ENCODE results near the gene GPR3. TPM values are rescaled to one million over a fixed set of nuclear protein-coding genes. Genes with fewer than 3 reads are reported as not detected.

The GPR3 gene
- total RNA-seq, 2 experiments from 2014 or later, result 1.1 to 1.3 TPM

DNA sequence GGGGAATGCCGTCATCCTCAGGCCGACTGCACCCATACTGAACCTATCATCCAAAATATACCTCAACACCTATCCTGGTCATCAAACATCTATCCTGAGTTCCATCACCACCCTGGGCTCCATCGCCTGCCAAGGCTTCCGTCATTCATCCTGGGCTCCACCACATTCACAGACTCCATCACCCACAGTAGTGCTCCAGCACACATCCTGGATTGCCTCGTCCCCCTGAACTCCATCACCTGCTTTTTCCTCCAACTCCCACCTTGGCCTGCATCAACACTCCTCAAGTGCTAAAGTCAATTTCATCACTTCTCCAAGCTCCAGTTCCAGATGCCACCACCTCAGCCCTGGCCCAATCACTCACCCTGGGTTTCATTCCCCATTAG, 33.5 kb upstream of the GPR3 start:
- H3K27ac Mint-ChIP-seq, result no peak overlapping the region

DNA sequence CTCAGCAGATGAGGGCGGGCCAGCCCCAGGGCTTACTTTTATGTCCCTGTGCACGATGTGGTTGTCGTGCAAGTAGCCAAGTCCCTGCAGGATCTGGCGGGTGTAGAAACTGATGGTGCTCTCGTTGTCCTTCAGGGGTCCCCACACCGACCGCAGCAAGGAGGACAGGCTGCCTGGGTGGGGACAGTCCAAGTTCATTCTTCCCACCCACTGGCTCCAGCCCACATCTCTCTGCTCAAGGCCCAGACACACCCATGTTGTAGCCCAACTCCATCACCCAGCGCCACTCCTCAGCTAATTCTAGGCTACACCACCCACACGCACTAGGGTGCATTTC, 32.6 kb upstream of the GPR3 start:
- Mint-ChIP-seq H3K4me1 (peaks cover 45% of the 10 kb centered on the region), H3K27me3 (no peaks in the 10 kb centered on the region), H3K4me3 (peak overlapping the region; percentile 62), H3K9me3 (ENCODE audit: low read depth) (no peaks in the 10 kb centered on the region), H3K36me3 (ENCODE audit: low read depth) (peaks cover 2% of the 10 kb centered on the region), H3K27ac (peak overlapping the region; percentile 15)
- POLR2A ChIA-PET, result no interaction called here
- ATAC-seq (no peak), DNase-seq (no peak)
- intact Hi-C loops (cut with DNase I, micrococcal nuclease), result no loop called here
- CTCF ChIA-PET, result interaction anchor here (0.7 to 3.1 kb wide), 4 partner anchors 9 to 240 kb away, joined by 3 to 16 read pairs (median 4); no protein-coding TSS in a partner anchor

More for the DNA sequence above, 33.5 kb upstream of the GPR3 start:
- DNase-seq (no peak), ATAC-seq (no peak)
- intact Hi-C loops (cut with DNase I, micrococcal nuclease), result no loop called here
- POLR2A ChIA-PET, result no interaction called here
- Mint-ChIP-seq H3K4me3 (no peak overlapping the region), H3K27me3 (no peaks in the 10 kb centered on the region), H3K9me3 (ENCODE audit: low read depth) (no peaks in the 10 kb centered on the region), H3K36me3 (ENCODE audit: low read depth) (peaks cover 2% of the 10 kb centered on the region), H3K4me1 (peaks cover 40% of the 10 kb centered on the region)
- CTCF ChIA-PET, result interaction anchor here (0.7 to 3.8 kb wide), 13 partner anchors 7 to 361 kb away, joined by 3 to 28 read pairs (median 10); partner anchors contain the start of genes CD164L2 and MAP3K6

DNA sequence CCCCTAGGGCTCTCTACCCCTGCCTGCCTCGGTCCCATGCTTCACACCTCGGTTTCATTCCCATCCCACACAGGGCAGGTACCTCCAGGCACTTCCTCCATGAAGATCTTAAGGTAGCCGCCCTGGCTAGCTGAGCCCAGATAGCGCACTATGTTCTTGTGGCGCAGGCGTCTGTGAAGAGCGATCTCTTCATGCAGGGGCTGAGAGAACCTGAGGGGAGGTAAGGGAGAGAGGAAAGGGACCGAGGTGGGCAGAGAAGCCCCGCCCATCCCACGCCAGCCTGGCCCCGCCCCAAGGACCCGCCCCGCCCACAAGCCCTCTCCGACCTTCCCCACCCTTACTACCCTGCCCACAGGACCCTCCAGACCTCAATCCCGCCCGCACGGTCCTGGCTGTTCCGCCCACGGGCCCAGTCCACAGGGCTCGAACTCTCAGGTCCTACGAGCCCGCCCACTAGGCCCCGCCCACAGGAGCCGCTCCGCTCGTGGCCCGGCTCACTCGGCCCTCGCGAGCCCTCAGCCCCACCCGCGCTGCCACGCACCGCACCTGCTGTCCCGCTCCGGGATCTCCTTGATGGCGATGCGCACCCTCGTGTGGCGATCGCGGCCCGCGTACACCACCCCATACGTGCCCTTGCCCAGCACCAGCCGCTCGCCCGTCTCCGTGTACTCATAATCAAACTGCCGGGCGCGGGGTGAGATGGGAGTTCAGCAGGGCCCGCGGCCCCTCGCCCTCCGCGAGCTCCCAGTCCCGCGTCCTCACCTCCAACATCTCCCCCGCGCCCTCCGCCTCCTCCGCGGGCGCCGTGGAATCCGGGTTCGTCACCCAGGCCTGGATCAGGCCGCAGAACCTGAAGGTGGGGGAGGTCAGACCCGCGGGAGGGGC, 32.0 kb upstream of the GPR3 start:
- peaks cover 49% of the 10 kb centered on the region for H3K4me1 Mint-ChIP-seq
- H3K27me3 Mint-ChIP-seq, result no peaks in the 10 kb centered on the region
- H3K4me3 Mint-ChIP-seq, result peak overlapping the region; percentile 62
- ATAC-seq (peak; percentile 25), DNase-seq (peak; percentile 60)
- ChIA-PET POLR2A (interaction anchor here (0.6 kb wide), 1 partner anchor 275 kb away, joined by 4 read pairs; no protein-coding TSS in a partner anchor), CTCF (interaction anchor here (1.0 to 3.1 kb wide), 3 partner anchors 8 to 28 kb away, joined by 3 to 16 read pairs (median 3); no protein-coding TSS in a partner anchor)
- intact Hi-C loops (cut with DNase I, micrococcal nuclease), result no loop called here
- peaks cover 1% of the 10 kb centered on the region for H3K36me3 Mint-ChIP-seq (ENCODE audit: low read depth)
- peak overlapping the region; percentile 15 for H3K27ac Mint-ChIP-seq
- H3K9me3 Mint-ChIP-seq (ENCODE audit: low read depth), result no peaks in the 10 kb centered on the region

DNA sequence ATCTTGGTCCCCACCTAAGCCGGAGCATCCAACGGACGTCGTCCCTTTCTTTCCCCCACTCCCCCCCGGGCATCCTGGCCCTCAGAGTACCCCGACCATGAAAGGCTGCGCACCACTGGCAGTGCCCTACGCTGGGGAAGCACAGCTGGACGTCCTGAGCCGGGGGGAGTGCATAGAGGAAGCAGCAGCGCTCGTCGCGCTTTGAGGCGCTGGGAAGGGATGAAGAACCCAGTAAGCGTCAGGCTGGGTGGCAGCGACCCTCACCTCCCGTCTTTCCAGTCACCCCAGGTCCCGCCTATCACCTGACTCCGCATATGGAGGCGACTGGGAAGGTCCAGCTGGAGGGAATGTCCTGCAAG, 31.4 kb upstream of the GPR3 start:
- POLR2A ChIA-PET, result no interaction called here
- H3K27ac Mint-ChIP-seq, result no peak overlapping the region

DNA sequence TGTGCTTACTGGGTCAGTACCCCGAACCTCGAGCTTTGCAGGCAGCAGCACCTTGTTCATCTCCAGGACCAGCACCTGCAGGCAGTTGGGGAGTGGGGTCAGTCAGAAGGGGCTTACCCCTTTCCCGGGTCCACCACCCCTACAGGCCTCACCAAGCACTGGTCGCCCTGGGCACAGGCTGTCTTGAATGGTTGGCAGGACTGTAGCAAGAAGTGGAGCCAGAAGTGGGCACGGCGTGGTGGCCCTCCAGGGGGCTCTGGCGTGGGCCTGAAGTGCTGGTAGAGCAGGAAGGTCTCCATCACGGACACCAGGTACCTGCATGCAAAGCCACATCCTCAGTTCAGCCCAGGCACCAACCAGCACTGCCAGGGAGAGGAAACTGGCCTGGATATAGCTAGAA, 30.9 kb upstream of the GPR3 start:
- Mint-ChIP-seq H3K27me3 (no peaks in the 10 kb centered on the region), H3K4me1 (peaks cover 44% of the 10 kb centered on the region), H3K27ac (no peak overlapping the region), H3K36me3 (ENCODE audit: low read depth) (no peaks in the 10 kb centered on the region), H3K4me3 (no peak overlapping the region), H3K9me3 (ENCODE audit: low read depth) (no peaks in the 10 kb centered on the region)
- DNase-seq (no peak), ATAC-seq (no peak)
- POLR2A ChIA-PET, result no interaction called here
- intact Hi-C loops (cut with DNase I, micrococcal nuclease), result no loop called here
- CTCF ChIA-PET, result interaction anchor here (0.7 to 2.0 kb wide), 5 partner anchors 21 to 245 kb away, joined by 4 to 6 read pairs (median 5); partner anchors contain the start of gene CD164L2

More for the DNA sequence above, 31.4 kb upstream of the GPR3 start:
- no peaks in the 10 kb centered on the region for H3K9me3 Mint-ChIP-seq (ENCODE audit: low read depth)
- CTCF ChIA-PET, result interaction anchor here (2.0 kb wide), 1 partner anchor 34 kb away, joined by 5 read pairs; no protein-coding TSS in a partner anchor
- DNase-seq, result no peak
- peaks cover 48% of the 10 kb centered on the region for H3K4me1 Mint-ChIP-seq
- H3K27me3 Mint-ChIP-seq, result no peaks in the 10 kb centered on the region
- H3K4me3 Mint-ChIP-seq, result peak overlapping the region; percentile 62
- ATAC-seq, result no peak
- intact Hi-C loops (cut with DNase I, micrococcal nuclease), result no loop called here
- H3K36me3 Mint-ChIP-seq (ENCODE audit: low read depth), result no peaks in the 10 kb centered on the region

DNA sequence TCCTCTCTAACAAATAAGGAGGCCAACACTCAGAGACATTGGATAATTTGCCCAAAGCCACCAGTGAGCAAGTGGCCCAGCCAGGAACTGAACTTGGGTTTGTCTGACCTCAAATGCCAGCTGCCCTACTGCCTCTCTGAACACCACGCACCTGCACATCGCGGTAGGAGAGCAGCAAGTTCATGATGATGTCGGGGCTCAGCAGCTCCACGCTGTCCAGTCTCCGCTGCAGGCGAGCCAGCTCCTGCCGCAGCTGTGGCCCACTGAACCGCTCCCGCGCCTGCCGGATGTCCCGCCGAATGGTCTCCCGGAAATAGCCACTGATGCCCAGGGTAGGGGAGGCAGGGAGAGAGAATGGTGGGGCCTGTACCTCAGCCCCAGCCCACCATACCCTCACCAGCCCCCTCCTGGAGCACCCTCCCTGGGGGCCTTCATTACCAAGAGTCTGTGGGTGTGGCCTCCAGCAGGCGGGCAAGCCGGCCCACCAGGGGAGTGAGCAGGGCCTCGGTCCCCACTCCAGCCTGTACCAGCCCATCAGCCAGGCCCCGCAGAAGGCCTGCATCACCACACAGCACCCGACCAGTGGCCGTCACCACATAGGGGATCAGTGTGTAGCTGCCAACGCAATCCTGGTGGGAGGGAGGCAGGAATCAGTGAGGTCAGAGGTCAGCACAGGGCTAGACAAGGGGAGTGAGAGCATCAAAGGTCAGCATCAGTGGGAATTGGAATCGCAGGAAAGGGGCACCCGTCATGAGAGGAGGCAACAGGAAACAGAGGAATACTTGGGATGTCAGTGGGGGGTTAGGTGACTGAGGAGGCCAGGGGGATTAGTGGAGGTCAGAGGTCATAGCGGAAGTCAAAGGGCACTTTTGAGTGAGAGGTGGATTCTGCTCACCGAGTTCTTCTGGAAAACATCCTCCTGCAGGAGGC, 28.4 kb upstream of the GPR3 start:
- DNase-seq, result no peak
- ATAC-seq, result no peak
- Mint-ChIP-seq H3K4me1 (peaks cover 34% of the 10 kb centered on the region), H3K4me3 (no peak overlapping the region), H3K27ac (no peak overlapping the region), H3K36me3 (ENCODE audit: low read depth) (no peaks in the 10 kb centered on the region), H3K9me3 (ENCODE audit: low read depth) (no peaks in the 10 kb centered on the region), H3K27me3 (no peaks in the 10 kb centered on the region)
- intact Hi-C loops (cut with DNase I, micrococcal nuclease), result no loop called here
- POLR2A ChIA-PET, result no interaction called here
- CTCF ChIA-PET, result interaction anchor here (0.5 to 3.7 kb wide), 3 partner anchors 7 to 216 kb away, joined by 4 to 28 read pairs (median 4); no protein-coding TSS in a partner anchor

DNA sequence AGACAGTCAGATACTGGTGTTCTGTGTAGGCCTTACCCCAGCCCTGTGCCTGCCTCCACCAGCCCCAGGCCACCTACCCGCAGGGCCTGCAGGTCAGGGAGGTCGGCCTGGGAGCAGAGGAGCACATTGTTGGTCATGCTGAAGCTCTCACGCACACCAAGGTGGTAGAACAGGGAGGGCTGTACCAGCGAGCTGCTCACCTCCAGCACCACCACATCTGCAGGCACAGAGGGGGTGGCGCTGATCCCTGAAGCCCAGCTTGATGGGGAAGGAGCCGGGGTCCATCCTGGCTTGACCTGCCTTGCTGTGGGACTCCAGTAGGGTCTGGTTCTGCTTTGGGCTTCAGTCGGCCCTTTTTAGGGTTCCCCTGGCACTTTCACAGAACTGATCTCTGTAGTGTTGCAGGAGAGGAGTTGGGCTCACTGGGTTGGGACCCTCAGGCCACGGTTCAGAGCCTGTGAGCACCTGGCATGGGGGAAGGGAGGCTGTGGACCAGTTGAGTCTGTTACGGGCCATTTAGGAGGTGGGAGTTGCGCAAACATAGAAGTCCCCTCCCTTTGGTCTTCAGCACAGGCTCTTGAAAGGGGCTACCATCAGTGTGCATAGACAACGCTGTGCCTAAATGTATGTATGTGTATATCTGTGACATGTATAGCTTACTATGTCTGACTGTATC, 27.6 kb upstream of the GPR3 start:
- H3K9me3 Mint-ChIP-seq (ENCODE audit: low read depth), result no peaks in the 10 kb centered on the region
- H3K27me3 Mint-ChIP-seq, result no peaks in the 10 kb centered on the region
- peaks cover 33% of the 10 kb centered on the region for H3K4me1 Mint-ChIP-seq
- intact Hi-C loops (cut with DNase I, micrococcal nuclease), result loop anchor here (1.0 kb wide), 5 partner anchors 8 to 239 kb away; partner anchors contain the start of genes AHDC1 (in 1 of the 2), CD164L2 (in 1 of the 2) and GPR3 (in 1 of the 2)
- no peak for DNase-seq
- ATAC-seq, result no peak
- CTCF ChIA-PET, result interaction anchor here (0.5 to 3.7 kb wide), 11 partner anchors 8 to 880 kb away, joined by 3 to 28 read pairs (median 6); partner anchors contain the start of gene GPR3
- H3K27ac Mint-ChIP-seq, result no peak overlapping the region
- H3K36me3 Mint-ChIP-seq (ENCODE audit: low read depth), result no peaks in the 10 kb centered on the region
- POLR2A ChIA-PET, result interaction anchor here (0.6 to 1.0 kb wide), 3 partner anchors 19 to 235 kb away, joined by 3 to 5 read pairs (median 3); no protein-coding TSS in a partner anchor
- H3K4me3 Mint-ChIP-seq, result peak overlapping the region; percentile 75

DNA sequence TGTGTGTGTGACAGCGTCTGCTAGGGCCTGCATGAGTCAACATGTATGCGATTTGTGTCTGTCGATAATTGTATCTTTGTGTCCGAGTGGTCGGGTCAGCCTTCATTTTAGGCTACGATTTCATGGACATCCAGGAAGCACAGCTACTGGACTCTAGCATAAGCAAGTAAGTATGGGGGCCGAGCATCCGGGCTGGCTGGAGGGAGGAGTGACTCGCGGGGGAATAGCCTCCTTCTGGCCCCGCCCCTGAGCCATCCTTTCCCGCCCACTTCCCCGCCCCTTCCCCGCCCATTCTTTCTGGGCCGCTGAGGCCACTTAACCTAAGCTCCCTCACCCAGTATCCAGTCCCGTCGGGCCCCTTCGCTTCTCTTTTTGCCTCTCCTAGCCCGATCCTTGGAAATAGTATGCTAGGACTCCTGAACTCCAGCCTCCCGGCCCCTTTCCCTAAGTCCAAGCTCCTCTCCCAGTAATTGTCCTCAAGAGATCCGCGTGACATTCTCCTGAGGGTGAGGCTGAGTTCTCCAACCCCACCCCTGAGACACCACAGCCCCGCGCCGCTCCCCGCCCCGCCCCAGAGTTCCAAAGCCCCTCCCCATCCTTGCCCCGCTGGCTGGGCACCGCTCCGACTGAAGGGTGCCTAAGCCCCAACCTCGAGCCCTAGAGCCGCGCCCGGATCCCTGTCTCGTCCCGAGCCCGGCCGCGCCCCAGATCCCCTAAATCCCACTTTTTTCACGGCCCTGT, 26.9 kb upstream of the GPR3 start:
- peak overlapping the region; percentile 73 for H3K27ac Mint-ChIP-seq
- peaks cover 30% of the 10 kb centered on the region for H3K4me1 Mint-ChIP-seq
- no peaks in the 10 kb centered on the region for H3K27me3 Mint-ChIP-seq
- peak; percentile 92 for DNase-seq
- no peaks in the 10 kb centered on the region for H3K36me3 Mint-ChIP-seq (ENCODE audit: low read depth)
- peak; percentile 68 for ATAC-seq
- peak overlapping the region; percentile 75 for H3K4me3 Mint-ChIP-seq
- CTCF ChIA-PET, result interaction anchor here (0.5 to 3.7 kb wide), 17 partner anchors 9 to 783 kb away, joined by 3 to 28 read pairs (median 6); partner anchors contain the start of gene GPR3
- no peaks in the 10 kb centered on the region for H3K9me3 Mint-ChIP-seq (ENCODE audit: low read depth)
- POLR2A ChIA-PET, result interaction anchor here (0.6 to 1.0 kb wide), 3 partner anchors 20 to 235 kb away, joined by 3 to 5 read pairs (median 3); no protein-coding TSS in a partner anchor
- intact Hi-C loops (cut with DNase I, micrococcal nuclease), result loop anchor here (1.0 kb wide), 7 partner anchors 8 to 239 kb away; partner anchors contain the start of genes AHDC1 (in 1 of the 2), CD164L2 (in 1 of the 2), GPR3 (in 1 of the 2) and TMEM222 (in 1 of the 2)

DNA sequence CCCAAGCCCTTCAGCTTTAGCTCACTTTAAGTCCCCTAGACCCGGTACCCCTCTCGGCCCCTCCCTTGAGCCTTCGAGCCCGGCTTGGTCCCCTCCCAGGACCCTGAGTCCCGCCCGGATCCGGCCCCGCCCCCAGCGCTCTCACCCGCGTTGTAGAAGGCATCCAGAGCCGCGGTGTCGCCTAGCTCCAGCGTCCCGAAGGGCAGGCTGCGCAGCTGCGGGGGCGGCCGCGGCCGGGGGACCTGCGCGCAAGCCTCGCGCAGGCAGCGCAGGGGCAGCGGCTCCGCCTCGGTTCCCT, 26.4 kb upstream of the GPR3 start:
- Mint-ChIP-seq H3K4me1 (peaks cover 30% of the 10 kb centered on the region), H3K27ac (no peak overlapping the region), H3K4me3 (peak overlapping the region; percentile 75), H3K9me3 (ENCODE audit: low read depth) (no peaks in the 10 kb centered on the region), H3K27me3 (no peaks in the 10 kb centered on the region), H3K36me3 (ENCODE audit: low read depth) (no peaks in the 10 kb centered on the region)
- ChIA-PET CTCF (interaction anchor here (0.7 to 3.7 kb wide), 15 partner anchors 9 to 784 kb away, joined by 3 to 28 read pairs (median 6); partner anchors contain the start of gene GPR3), POLR2A (interaction anchor here (0.5 to 1.0 kb wide), 3 partner anchors 9 to 46 kb away, joined by 3 to 15 read pairs (median 3); no protein-coding TSS in a partner anchor)
- intact Hi-C loops (cut with DNase I, micrococcal nuclease), result loop anchor here in 1 of 2 experiments (1.0 kb wide), 2 partner anchors 44 to 132 kb away; partner anchors contain the start of genes TMEM222 and WDTC1
- ATAC-seq (peak; percentile 66), DNase-seq (peak; percentile 90)
